HG02623 (cell line): Measurements from ENCODE around the gene SCML1.
"Not testable (repeated sequence)": the region's sequence is repeated elsewhere in the genome, so short reads cannot be mapped to it uniquely, and the experiment has no call there.

Experiments
- ATAC-seq: cut with Tn5 transposase; IDR thresholded peaks from one replicate; pipeline ENCODE4 v1.9.1; 2021; ENCODE audit warnings: moderate library complexity; ENCODE audit not compliant: unreplicated experiment

The SCML1 gene

DNA sequence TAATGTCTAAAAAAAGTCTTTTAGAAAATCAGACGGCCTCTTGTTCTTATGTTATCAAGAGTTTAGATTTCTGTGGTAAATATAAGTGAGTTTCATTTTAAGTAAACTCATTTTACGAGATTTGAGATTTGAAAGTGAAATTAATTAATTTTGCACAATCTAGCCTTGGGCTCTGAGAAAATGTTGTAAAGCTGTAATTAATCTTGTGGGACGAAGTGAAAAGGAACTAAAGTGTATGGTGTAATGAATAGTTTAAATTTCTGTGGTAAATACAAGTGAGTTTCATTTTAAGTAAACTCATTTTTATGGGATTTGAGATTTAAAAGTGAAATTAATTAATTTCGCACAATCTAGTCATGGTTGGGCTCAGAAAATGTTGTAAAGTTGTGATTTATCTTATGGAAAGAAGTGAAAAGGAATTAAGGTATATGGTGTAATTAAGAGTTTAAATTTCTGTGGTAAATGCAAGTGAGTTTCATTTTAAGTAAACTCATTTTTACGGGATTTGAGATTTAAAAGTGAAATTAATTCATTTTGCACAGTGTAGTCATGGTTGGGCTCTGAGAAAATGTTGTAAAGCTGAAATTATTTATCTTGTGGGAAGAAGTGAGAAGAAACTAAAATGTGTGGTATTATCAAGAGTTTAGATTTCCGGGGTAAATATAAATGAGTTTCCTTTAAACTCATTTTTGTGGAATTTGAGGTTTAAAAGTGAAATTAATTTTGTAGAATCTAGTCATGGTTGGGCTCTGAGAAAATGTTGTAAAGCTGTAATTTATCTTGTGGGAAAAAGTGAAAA lies 1.6 kb downstream of the SCML1 start:
- ATAC-seq: no peak

DNA sequence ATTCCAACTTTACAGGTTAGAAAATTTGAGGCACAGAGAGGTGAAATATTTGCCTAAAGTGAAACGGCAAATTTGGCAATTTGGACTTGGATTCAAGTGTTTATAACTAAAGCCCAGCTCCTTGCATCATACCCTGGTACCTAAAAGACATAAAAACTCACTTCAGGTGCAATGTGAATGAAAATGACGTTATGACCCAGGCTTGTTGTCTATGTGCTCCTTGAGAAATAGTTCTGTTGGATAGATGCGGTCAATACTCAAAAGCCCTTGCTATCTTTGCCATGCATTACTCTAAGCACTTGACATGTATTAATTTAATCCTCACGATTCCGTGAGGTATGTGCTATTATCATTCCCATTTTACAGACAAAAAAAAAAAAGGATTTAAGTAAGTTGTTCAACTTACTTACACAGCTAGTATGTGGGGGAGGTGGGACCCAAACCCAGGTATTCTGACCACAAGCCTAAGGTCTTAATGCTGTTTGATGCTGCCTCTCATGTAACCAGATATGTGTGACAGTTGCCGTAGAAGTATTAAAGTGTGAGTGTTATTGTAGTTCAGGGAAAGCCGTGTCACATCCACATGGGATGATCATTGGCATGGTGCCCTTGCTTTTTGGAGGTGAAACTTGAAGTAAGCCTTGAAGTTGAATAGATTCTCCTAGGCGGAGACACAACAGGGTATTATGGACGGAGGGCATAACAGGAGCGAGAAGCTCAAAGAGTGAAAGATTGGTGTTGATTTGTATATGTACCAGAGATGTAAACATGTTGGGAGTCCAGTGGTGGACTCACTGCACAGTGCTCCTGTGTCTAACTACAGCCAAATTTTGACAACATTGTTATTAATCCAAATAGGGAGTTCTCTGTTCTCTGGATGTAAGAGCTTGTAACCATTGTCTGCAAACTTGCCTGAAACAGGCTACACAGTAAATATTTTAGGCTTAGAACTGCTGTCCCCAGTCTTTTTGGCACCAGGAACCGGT lies 3.1 kb downstream of the SCML1 start:
- ATAC-seq: no peak

DNA sequence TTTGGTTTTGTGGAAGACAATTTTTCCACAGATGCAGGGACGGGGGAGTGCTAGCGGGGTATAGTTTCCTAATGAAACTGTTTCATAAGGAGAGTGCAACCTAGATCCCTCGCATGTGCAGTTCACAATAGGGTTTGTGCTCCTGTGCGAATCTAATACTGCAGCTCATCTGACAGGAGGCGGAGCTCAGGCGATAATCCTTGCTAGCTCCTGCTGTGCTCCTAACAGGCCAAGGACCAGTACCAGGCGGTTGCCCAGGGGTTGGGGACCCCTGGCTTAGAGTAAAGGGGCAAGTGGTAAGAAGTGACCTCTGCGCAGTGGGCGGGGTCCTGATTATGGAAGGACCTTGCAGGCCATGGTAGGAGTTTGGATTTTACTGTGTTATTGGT lies 3.8 kb downstream of the SCML1 start:
- no peak for ATAC-seq

DNA sequence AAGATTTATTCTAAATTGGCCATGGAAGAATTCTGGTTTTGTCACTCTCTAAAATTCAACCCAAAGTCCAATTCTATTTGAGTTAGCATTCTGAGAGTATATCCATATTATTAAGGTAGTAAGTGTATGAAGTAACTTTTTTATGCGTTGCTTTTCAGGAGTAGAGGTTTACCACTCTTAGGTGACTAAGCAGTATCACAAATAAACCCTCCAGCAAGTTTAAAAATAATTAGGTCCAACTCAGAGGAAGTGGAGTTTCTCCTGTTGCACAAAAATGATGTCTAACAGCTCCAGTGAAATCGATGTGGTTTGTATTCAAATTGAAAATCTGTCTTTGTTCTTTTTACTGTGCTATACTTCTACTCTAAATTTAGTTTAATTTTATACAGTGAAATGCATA lies 6.6 kb downstream of the SCML1 start:
- ATAC-seq: no peak

DNA sequence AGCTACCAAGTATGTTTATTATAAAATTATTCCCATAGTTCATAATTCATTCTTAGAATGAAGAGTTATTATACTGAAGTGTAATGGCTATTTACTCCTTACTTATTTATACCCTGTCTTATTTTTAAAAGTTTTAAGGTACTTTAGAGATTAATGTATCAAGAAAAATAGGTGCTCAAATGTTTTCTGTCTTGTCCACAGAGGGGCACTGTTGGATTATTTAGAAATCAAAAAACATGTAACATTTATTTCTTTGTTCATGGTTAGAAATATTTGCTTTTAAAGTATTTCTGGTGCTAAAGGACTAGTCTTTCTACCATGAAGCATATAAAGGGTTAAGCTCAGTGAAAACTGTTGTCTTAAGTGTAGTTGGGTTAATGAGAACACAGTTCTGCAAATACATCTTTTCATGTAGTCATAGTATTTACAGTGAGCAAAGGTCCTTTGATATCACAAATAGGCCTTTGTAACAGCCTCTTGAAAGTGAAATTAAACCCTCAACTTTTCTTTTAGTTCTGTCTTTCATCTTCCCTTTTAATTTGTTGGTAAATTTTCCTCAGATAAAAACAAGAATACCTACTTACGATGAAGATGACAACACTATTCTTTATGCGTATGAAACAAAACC lies 7.7 kb downstream of the SCML1 start:
- no peak for ATAC-seq

DNA sequence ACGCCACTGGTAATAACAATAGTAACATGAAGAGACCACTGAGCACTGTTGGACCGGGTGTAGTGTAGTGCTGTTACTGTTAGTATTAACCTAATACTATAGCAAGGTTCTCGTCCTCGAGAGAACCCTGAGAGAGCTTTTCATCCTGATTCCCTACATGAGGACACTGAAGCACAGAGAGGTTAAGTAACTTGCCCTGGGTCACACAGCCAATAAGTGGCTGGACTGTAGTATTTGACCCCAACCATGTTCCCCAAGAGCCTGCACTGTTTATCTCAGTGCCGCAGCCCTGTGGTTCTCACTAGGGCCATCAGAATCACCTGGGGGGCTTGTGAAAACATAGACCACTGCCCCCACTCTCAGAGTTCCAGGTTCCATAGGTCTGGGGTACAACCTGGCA lies 10.4 kb downstream of the SCML1 start:
- no peak for ATAC-seq

DNA sequence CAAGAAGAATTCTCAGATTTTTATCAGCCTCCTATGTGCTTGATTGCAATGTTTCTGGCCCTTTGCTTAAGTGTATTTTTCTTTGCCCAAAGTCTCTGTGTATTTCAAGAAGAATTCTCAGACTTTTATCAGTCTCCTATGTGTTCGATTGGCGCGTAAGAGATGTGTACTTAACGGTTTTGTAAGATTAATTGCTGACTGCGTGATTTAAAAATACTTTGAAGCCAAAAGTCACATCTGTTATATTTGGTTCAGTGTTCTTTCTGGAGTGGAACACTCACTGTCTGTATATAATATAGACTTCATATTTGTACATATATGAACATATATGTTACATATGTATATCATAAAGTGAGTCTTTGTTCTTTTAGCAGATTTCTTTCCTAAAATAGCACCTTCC lies 11.4 kb downstream of the SCML1 start:
- ATAC-seq: no peak

DNA sequence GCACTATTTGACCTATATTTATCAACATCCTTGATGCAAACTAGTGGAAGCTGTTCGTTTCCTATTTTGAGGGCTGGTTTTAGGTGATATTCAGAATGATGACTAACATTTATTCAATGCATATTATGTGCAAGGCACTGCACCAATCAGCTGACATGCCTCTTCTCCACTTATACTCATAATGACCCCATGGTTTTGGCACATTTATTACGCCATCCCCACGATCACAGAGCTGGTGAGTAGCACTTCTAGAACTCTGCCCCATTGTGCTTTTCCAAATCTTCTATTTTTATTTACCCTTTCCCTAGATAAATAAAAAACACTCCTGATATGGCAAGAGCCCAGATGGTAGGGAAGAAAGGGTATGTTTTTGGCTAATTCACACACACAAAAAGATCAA lies 13.1 kb downstream of the SCML1 start:
- ATAC-seq: no peak

DNA sequence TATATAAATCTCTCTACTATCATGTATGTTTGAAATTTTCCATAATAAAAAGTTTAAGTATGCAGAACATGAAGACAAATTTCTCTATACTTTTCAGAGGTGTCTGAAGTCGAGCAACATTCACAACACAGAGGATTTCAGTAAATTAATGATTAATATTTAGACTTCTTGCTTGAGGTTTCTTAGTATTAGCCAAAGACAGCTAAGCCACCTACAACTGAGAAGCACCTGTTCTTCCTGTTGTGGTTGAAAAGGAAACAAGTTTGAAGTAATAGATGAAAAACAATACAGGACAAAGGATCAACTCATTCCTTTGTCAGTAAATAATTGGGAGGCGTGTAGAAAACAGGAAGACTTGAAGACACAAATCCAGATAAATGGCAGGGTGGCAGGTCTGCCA lies 21.1 kb downstream of the SCML1 start:
- ATAC-seq: peak; percentile 82

DNA sequence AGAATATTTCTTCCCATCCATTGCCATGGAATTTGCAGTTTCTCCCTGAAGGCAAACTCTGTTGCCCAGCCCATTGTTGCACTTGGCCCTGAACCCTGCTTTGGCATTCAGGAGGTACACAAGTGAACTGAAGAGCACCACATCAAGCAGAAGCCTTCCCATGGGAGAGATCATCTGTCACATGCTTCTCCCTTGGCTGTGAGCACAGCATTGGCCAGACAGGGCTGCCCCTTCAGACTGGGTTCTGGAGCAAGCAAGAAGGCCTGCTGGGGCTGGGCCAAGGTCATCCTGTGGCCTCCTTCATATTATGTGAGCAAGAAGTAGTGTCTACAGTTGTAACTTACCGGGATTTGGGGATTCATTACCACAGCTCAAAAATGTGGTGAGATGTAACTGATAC lies 22.7 kb downstream of the SCML1 start:
- no peak for ATAC-seq

DNA sequence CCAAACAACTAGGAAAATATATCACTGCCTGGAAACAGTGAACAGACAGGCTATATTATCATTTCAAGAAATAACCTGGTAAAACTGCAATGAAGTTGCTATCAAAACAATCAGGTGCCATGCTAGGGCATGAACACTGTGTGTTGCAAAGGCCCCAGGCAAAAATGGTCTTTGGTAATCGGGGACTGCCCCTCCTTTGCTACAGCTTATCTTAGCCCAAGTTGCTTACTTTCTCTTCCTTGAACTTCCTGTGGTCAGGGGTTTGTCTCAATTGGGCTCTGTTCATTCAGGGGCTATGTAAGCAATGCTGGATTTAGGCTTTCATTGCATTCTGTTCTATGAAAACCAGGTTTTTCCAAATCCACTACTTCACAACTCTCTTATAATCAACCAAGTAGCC lies 30.4 kb downstream of the SCML1 start:
- ATAC-seq: no peak

DNA sequence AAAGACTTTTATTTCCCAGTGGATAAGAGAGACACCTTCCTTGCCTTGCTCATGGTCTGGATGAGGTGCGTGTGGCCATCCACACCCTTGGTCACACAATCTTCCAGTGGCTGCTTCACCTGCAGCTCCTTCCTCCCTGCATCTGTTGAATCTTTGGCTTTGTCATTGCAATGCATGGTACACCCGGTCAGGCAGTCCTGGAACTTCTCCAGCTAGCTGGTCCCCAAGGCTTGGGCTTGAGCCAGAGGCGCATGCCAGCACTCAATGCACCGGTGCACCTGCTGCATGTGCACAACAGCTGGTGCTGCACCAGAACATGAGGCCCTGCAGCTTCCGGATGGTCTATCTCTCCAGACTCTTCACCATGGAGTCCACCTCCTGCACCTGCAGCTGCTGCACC lies 31.7 kb downstream of the SCML1 start:
- ATAC-seq: no peak

DNA sequence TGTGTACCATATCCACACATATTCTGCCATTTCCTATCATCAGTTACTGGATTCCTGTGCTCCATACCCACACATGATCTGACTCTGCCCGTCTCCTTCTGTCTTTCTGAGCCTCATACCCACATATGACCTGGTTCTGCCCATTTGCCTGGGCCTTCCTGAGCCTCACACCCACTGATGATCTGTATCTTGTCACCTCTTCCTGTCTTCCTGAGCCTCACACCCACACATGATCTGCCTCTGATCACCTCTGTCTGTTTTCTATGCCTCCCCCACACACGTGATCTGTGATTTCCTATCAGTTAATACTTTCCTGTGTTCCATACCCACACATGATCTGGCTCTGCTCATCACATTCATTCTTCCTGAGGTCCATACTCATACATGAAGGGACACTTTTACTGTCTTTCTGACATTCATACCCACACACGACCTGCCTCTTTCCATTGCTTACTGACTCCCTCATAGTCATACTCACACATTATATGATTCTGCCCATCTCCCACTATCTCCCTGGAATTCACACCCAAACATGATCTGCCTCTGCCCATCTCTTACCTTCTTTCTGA lies 32.5 kb downstream of the SCML1 start:
- ATAC-seq: no peak

DNA sequence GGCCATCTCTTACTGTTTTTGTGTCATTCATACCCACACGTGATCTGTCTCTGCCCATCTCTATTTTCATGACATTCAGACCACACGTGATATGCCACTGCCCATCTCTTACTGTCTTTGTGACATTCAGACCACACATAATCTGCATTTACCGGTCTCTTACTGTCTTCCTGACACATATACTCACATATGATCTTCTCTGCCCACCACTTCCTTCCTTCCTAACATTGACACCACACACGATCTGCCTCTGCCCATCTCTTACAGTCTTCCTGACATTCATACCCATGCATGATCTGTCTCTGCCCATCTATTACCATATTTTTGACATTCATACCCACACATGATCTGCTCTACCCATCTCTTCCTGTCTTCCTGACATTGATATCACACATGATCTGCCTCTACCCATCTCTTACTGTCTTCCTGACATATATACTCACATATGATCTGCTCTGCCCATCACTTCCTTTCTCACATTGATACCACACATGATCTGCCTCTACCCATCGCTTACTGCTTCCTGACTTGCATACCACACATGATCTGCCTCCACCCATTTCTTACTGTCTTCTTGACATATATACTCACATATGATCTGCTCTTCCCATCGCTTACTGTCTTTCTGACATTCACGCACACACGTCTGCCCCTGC lies 36.1 kb downstream of the SCML1 start:
- no peak for ATAC-seq

DNA sequence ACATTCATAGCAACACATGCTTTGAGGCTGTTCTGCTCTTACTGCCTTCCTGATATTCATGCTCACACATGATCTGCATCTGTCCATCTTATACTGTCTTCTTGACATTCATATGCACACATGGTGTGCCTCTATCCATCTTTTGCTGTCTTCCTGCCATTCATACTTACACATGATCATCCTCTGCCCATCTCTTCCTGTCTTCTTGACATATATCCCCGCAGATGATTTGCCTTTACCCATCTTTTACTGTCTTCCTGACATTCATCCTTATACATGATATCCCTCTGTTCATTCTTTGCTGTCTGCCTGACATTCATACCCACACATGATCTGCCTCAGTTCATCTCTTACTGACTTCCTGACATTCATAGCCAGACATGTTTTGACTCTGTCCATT lies 36.8 kb downstream of the SCML1 start:
- ATAC-seq: no peak

DNA sequence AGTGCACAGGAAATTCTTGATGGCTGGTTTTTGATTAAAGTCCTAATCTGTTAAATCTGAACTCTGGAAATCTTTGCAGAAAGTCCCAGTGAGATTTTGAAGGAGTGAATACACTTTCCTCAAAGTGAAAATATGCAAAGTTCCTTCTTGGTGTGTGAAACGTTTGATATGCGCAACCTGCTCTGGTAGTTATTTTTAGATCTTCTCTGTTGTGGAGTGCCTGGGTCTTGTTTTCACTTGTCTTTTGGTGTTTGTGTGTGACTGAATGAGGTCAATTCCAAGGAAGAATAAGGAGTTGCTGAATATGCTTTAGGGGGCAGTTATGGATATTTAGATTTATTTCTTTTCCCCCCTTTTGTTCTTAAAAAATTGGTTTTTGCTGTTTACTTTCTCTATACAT lies 41.7 kb downstream of the SCML1 start:
- no peak for ATAC-seq

DNA sequence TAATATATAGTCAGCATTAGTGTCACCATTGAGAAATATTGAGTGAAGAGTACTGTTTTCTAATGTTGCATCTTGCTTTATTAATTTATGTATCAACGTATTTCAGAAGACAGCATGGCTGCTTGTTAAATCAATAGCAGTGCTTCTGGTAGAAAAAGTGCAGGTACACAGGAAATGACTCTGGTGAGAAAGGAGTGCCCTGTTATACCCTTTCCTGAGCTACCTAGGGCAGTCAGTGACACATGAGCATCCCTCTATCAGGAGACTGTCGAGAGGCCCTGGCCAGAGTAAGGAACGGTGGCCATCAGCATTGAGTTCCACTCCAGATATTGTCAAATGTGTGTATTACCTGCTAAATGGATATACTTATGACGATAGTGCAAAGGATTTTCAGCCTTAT lies 42.1 kb downstream of the SCML1 start:
- no peak for ATAC-seq

DNA sequence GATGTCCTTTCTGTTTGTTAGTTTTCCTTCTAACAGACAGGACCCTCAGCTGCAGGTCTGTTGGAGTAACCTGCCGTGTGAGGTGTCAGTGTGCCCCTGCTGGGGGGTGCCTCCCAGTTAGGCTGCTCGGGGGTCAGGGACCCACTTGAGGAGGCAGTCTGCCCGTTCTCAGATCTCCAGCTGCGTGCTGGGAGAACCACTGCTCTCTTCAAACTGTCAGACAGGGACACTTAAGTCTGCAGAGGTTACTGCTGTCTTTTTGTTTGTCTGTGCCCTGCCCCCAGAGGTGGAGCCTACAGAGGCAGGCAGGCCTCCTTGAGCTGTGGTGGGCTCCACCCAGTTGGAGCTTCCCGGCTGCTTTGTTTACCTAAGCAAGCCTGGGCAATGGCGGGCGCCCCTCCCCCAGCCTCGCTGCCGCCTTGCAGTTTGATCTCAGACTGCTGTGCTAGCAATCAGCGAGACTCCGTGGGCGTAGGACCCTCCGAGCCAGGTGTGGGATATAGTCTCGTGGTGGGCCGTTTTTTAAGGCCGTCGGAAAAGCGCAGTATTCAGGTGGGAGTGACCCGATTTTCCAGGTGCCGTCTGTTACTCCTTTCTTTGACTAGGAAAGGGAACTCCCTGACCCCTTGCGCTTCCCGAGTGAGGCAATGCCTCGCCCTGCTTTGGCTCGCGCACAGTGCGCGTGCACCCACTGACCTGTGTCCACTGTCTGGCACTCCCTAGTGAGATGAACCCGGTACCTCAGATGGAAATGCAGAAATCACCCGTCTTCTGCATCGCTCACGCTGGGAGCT lies 49.5 kb downstream of the SCML1 start:
- ATAC-seq: not testable (repeated sequence)

DNA sequence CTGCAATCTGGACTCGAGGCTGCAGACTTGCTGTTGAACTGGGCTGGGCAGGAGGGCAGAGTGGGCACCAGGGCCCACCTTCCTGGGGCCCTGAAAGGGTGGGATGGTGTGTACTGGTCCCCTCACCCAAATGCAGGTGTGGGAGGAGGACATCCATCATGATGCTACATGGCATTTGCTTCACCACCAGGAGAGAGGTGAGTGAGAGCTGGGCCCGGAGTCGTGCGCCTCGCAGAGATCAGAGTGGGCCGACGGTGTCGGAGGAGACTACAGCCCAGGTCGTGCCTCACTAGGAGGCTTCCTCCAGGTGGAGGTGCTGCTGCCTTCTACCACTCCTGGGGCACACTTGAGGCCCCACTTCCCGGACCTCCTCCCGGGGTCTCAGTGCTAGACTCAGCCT lies 50.3 kb downstream of the SCML1 start:
- no peak for ATAC-seq

DNA sequence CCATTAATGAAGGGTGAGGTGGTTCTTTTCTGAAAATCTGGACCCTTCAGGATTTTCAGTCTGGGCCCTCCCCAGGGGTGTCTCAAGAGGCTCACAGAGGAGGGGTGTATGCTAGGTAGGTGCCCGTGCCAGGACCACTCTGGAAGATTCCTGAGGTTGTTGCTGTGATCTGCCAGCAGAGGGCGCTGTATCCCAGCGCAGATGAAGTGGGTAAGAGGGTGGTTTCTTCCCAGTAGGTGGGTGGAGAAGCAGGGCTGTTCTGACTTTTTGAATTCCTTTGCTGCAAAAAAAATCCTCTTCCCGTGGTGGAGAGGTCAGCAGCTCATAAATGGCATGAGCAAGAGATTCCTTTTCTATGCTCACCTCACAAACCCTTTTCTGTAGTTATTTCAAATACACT lies 51.1 kb downstream of the SCML1 start:
- ATAC-seq: no peak
